ENCODE measurements around the gene AKAP7.
A peak's percentile ranks its signal among the peaks of the same experiment; 100 is the strongest.
"Not testable (repeated sequence)": the region's sequence is repeated elsewhere in the genome, so short reads cannot be mapped to it uniquely, and the experiment has no call there.

AKAP7 gene

DNA sequence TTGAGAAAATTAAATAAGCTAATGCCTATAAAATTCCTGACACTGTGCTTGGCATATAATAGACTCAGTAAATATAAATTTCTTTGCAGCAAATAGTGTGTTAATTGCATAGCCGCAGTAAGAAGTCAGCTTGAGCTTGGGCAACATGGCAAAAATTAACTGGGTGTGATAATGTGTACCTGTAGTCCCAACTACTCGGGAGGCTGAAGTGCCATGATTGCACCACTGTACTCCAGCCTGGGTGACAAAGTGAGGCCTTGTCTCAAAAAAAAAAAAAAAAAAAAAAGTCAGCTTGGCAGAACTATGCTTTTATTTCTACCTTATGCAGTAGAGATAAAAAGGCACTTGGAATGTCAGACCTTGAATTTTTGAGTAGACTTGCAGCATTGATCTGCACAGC is 121.8 kb downstream of the AKAP7 start:
- no peak for DNase-seq

DNA sequence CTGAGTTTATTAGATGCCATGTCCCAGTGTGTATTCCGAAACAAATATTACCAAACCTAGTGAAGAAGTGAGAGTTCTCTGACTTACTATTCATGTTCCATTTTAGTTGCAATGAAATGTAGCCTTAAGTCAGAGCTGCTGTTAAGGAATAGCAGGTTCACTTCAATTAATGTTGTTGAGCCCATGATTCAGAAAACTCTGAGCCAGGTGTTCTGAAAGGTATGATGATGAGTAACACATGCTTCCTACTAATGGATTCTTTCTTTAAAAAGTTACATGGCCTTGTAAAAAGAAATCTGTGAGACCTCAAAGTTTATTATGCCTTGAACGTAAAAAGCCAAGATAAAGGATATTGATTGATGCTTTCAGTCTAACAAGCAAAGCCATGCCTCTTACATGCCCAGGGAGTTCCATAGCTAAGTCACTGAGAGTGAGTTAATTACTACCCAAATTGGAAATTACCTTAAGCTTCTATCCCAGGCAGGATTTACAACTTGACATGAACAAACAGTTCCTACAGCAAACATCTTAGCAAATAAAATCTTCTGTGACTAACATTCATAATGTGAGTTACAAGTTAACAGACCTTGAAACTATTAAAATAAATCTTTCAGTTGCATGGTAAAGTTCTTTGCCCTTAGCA is 122.9 kb downstream of the AKAP7 start:
- DNase-seq, result no peak

DNA sequence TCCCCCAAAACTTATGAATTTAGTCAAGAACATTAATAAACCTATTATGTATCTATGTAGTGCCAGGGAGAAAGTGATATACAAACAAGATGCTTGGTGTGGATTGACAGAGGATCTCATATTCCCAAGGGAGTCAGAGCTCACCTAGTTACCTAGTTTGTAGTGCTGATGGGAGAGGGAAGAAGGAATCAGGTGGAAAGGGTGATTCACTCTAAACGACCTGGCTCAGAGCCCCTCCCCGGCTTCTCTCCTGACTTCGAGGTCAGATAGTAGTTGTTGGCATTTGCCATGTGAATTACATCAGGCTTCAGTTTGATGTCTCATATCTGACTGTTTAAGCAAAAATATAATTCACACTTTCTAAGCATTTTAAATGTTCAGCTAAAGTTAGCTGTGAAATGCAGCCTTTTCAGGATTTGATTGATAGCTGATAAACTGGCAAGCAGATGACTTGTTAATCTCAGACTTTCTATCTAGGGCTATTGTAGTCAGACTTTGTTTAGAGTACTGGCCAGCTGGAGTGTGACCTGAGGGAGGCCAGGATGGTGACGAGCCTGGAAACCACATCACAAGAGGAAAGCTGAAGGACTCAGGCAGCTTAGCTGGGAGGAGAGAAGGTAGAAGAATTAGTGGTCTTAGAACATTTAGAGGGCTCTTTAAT is 123.7 kb downstream of the AKAP7 start:
- no peak for DNase-seq

DNA sequence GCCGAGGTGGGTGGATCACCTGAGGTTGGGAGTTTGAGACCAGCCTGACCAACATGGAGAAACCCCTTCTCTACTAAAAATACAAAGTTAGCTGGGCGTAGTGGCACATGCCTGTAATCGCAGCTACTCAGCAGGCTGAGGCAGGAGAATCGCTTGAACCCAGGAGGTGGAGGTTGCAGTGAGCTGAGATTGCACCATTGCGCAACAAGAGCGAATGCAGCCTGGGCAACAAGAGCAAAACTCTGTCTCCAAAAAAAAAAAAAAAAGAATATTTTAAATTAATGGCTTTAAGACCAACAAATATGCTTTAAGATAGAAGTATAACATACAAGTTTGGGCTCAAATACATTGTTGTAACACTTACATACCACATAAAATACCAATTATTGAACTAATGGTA is 125.7 kb downstream of the AKAP7 start:
- not testable (repeated sequence) for DNase-seq

DNA sequence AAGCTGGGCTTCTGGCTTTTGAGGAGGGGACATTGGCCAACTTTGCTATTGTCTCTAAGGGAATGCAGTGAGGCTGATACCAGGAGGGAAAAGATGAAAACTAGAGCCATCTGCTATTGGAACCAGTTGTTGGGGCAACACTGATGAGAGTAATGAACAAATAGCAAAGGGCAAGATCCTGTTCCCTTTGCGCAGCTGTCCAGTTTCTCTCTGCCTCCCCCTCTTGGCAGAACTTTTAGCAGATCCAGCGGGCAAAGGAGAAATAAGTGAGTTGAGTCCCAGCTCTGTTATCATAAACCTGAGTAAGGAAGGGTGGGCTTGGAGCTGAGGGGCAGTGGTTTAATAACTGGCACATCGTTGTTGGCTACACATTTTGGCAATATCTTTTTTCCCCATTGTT is 126.8 kb downstream of the AKAP7 start:
- no peak for DNase-seq

DNA sequence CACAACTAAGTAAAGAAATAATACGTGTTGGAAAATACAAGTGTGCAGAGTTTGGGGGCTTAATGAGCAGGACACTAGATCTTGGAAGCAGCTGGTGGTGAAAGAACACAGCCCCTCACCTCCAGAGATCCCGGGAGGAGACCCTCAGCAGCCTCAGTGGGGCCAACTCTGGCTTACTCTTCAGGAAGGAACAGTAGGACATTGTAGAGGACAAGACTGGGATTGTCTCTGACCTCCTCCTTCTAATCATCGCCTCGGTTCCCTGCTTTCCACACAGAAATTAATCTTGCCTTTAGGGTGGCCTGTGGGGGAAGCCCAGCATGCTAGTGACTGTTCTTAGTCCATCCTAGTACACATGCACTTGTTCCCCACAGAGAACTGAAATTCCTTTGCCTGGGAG is 130.7 kb downstream of the AKAP7 start:
- no peak for DNase-seq

DNA sequence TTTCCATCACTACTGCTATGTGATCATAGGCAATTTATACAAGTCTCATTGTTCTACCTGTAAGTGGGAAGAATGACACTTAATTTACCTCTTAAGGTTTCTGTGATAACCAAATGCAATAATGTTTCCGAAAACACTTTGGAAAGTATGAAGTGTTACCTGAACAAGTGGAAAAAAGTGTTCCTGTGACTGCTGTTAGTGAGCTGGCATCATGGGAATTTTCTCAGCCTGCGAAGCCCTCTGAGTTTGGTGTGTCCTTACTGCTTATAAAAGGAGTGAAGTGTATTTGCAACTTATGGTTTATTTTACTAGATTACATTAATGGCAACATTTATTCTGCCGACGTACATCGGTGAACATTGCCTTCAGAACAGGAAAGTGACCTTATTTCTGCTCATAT is 133.0 kb downstream of the AKAP7 start:
- no peak for DNase-seq

DNA sequence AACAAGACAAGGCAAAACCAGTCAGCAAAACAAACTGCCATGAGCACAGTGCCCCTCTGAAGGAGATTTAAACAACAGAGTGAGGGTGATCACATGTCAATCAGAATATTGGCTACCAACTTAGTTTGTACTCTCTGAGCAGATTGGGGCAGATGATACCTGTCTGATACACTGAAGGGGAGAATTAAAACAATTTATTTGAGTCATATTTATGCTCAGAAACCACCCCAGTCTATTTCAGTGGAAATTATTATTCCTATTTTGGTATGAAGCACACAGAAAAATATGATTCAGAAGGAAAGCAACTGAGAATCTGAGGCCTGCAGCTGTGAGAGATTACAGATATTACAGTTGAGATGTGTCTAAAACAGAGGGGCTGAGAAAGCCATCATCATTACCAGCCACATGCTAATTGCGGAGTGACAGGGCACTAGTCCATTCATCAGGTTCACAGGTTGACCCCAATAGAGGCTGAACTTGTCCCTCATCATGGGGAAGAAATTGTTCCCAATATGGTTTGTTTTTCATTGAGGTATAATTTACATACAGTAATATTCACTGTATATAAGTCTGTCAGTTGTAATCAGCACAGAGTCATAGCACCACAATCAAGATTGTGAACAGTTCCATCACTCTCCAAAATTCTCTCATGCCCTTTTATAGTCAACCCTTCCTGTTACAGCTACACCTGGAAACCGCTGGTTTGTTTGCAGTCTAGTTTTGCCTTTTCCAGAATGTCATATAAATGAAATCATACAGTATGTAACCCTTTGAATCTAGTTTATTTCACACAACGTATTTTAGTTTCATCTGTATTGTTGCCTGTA is 134.5 kb downstream of the AKAP7 start:
- DNase-seq, result no peak

DNA sequence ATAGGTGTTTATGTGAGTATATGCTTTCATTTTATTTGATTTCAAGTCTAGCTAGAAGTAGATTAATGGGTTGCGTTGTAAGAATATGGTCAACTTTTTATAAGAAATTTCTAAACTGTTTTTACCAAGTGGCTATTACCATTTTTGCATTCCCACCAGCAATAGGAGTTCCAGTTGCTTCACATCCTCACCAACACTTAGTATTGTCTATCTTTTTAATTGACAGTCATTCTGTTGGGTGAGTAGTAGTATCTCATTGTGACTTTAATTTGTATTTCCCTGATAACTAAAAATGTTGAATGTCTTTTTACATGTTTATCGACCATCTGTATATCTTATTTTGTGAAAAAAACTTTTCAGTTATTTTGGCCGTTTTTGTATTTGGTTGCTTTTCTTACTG is 135.3 kb downstream of the AKAP7 start:
- no peak for DNase-seq

DNA sequence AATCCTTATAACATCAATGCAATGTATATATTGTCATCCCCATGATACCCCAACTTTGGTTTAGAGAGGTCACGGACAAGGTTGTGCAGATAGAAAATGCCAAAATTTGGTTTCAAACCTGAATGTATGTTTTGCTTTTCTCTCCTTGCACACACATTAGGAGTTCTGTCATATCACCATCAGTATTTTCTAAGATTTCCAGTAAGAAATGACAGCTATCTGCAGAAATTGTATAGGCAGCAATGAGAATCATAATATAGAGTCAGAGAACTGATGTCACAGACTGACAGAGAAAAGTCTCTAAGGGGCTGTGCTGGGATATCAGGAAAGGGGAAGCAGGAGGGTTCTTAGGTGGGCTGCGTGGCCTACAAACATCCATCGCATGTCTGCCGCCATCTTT is 140.0 kb downstream of the AKAP7 start:
- no peak for DNase-seq

DNA sequence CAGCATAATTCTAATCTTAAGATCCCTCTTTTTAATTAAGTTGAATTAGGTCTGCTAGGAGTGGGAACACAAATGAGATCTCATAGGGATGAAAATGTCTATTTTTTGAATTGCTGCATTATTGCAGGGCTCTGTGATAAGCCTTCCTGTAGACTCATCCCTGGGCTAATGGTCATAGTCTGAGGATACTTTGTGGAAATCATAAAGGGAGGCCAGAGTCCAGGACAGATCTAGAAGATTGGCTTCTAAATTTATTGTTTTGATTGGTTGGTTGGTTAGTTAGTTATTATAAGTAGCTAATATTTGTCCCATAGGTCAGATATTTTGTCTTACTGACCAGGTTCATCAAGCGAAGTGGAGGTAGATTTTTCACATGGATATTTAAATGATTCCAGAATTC is 142.3 kb downstream of the AKAP7 start:
- DNase-seq, result no peak

DNA sequence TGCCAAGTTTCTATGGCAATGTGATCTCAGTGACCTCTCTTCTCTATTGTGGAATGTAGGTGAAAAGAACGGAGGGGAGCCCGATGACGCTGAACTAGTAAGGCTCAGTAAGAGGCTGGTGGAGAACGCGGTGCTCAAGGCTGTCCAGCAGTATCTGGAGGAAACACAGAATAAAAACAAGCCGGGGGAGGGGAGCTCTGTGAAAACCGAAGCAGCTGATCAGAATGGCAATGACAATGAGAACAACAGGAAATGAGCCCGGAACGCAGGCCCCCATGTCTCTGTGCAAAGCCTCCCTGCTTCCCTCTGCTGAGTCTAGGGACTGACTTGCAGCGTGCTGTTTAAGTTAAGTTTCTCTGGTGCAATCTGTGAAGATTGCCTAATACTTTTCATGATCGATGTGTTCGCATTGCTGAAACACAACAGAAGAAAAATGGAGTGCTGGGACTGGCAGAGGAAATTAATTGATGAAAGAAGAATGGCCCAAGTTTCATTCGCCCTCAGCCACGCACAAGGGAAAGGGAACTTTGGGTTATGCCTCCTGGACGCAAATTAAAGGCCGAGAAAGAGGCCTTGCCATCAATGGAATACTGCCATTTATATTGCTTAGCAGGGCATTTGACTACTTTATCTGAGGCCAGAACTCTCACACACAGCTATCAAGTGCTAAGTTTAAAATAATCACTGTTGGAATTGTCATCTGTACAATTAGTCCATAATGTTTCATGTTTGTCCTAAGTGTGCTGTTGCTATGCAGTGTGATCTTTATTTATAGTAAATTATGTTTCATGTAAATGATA is 146.4 kb downstream of the AKAP7 start:
- peak; percentile 30 for DNase-seq

DNA sequence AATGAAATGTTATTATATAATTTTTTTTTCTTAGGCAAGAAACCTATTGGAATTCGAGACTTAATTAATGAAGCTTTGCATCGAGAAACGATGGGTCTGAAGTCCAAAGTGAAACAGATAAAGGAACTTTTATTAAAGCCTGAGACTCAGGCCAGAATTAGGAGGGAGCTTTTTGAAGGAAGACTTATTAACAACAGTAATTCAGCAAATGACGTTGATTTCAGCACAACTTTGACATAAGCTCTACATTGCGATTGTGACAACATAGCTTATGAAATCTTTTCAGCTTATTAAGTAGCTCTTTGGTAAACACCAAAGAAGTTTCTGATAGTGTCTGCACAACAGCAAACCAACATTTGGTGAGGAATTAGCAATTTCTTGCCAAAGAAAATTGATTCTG is 147.1 kb downstream of the AKAP7 start:
- DNase-seq, result no peak

DNA sequence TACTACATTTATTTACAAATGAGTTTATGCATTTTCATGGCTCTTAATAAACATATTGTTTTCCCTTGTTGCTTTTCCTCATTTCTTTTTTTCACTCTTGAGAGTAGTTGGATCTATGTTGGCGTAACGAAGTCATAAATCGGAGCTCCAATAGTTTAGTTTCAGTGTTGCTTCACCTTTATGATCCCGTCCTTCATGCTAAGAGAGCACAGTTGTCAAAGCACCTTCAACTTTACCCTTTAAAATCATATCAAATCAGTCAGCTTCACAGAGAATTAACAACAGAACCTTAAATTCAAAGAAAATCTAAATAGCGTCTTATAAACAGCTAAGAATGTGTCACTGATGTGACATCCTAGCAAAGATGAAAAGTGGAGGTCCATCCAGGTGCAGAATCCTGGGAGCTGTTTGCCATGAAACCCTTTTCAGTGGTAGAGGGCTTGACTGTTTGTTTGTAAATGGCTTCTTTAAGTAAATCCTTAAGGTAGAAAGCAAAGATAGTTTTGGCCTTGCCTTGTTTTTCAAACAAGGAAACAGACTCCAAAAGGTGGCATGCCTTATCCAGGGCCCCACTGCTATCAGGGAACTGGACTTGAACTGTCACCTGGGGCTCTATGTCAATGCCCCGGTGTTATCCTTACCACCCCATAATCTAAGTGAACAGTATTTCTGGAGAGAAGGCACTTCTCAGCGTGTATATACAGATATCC is 148.4 kb downstream of the AKAP7 start:
- no peak for DNase-seq

DNA sequence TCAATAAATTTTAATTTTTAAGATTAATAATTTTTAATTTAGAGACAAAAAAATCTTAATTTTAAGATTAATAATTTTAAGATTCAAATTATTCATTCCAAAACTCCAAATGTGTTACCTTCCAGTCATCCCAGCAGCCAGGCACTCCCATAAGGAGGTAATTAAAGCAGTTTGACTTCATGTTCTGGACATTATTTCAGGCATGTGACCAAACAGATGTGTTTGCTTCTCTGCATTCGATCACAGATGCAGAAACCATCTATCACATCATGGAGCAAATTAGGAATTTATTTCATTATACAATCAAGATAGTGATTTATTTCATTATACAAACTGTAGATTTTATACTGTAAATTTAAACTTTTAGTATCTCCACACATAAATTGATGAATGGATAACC is 150.3 kb downstream of the AKAP7 start:
- no peak for DNase-seq

DNA sequence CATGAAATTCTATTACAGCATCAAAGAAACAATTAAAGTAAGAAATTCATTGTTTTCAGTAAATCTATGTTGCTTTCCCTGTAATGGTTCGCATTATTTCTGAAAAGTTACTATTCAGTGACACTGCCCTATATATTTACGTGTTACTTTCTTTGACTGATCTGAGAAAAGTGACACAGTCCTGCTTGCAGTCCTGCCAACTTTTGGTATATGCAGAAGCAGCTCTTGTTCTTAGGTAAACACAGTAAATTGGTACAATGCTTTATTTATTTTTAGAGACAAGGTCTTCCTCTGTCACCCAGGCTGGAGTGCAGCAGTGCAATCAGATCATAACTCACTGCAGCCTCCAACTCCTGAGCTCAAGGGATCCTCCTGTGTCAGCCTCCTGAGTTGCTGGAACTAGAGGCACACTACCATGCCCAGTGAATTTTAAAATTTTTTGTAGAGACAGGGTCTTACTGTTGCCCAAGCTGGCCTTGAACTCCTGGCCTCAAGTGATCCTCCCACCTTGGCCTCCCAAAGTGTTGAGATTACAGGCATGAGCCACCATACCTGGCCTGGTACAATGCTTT is 151.3 kb downstream of the AKAP7 start:
- no peak for DNase-seq

DNA sequence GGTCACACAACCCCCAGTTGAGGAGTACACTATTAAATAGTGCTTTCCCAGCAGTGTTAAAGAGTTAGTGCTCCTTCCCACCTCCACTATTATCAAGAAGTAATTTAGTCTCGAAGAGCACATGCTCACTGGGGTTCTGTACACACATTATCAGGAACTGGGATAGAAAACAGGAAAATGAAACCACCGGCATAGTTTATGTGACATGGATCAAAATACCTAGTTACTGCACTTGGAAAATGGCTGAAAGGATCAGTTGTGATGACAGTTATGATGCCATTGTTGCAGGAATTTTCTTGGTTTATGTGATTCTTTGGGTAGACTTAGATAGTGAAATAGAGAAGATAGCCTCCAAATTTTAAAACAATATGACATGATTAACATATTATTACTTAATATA is 152.9 kb downstream of the AKAP7 start:
- DNase-seq, result no peak

DNA sequence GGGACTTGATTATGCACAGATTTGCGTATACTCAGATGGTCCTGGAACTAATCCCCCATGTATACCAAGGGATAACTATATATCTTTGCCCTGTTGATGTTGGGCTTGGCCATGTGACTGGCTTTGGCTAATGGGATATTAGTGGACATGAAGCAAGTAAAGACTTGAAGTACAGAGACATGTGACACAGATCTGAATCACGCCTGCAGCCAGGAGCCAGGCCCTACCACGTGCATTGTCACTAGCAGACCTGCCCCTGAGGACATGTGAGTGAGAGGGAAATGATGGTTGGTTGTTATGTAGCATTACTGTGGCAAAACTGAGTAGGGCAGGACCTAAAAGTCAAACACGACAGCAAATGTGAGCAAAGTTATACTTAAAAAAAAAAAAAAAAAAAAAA is 155.7 kb downstream of the AKAP7 start:
- no peak for DNase-seq

DNA sequence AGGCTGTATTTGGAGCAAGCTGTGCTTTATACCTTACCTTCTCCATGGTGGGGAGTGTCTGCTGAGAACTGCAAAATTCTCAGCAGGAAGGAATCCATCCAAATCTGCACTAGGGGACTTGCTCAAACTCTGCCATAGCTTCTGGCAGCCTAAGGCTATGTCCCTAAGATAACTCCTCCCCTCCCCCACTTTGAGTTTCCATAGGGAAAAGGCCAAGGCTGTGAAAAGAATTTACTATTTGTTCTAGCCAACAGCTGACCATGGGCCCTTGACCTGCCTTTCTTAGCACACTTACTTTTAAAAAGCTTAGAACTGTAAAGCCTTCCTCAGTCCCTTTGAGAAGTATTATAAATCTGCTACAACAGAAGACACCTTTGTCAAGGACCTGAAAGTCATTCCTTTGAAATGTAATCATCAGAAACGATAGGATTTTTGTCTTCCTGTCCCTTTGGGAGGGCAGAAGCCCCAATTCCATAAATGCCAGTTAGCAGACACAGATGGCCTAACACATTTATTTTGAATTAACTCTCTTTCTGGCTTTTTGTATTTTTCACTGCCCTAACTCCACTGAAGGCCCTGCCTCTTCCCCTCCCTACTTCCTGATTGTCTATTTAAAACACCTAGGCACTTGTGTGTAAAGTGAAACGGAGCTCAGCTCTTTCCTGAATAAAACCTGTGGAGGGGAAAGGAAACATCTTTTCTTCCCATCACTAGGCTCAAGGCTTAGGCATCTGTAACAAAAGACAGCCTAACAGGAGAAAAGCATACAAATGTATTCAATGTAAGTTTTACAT is 157.1 kb downstream of the AKAP7 start:
- peak; percentile 3 for DNase-seq

DNA sequence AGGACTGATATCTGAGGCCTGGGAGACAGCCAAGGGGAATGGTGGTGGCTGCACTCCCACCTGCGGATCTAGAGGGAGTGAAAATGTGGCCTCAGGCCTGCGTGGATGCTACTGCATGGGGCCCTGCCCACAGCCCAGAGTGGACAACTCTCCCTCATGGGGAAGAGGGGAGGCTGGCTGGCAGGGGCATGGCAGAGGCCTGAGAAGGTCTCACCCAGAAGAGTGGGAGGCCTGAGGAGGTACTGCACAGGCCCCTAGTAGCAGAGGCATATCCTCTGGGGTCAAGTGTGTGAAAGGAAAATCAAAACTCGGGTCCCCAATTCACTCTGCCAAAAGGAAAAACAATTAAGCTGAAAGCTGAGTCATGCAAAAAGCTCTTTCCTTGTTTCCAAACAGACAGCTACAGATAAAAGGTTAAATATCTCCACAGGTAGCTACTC is 158.2 kb downstream of the AKAP7 start:
- no peak for DNase-seq

DNA sequence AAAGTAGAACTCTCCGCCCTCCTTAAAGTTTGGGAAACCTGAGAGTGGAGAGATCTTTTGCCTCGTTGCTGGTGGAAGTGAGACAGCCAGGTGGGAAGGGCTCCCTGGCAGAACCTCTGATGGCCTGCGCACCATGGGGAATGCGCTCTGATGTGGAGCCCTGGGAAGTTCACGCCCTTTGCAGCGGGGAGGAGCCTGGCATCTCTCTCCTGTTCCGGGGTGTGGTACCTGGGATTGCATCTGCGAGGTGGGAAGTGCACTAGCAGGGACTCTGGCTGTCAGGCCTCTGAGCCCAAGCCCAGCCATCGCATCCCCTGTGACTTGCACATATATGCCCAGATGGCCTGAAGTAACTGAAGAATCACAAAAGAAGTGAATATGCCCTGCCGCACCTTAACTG is 159.8 kb downstream of the AKAP7 start:
- DNase-seq, result no peak

All from eye (tissue), 1 donor.